ENCODE measurements around the gene DOCK4. TPM values are rescaled to one million over a fixed set of nuclear protein-coding genes. Genes with fewer than 3 reads are reported as not detected.

The DOCK4 gene
- total RNA-seq, 1 donor from 2014 or later: 32.2 TPM

DNA sequence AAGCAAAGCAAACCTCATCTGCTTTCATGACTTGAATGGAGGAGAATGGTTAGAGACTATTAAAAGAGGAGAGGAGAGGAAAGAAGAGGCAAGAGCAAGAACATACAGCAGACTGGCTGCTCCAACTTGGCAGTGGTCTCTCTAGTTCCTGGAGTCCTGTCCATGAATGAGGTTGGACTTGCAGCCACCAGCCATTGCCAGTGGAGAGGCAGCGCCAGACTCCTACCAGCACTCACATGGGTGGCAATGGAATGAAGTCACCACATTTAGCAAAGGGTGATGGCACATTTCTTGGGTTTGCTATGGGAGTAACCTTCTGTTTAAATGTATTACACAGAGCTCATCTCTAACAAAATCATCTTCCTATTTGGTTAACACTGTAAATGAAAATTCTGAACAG, 386.1 kb downstream of the DOCK4 start:
- Histone ChIP-seq H3K9ac (ENCODE audit: low read length) (no peak overlapping the region), H3K9me3 (ENCODE audit: insufficient read depth, low read depth, low read length) (no peaks in the 10 kb centered on the region), H4K20me1 (ENCODE audit: insufficient read depth, low read length) (no peaks in the 10 kb centered on the region), H2AFZ (ENCODE audit: low read depth, low read length) (no peak overlapping the region), H3K4me2 (ENCODE audit: low read length) (no peak overlapping the region), H3K27me3 (ENCODE audit: insufficient read depth, low read length) (no peaks in the 10 kb centered on the region), H3K4me1 (ENCODE audit: insufficient read depth, low read length) (no peaks in the 10 kb centered on the region), H3K79me2 (ENCODE audit: insufficient read depth, low read length) (no peaks in the 10 kb centered on the region), H3K36me3 (ENCODE audit: insufficient read depth, low read length) (no peaks in the 10 kb centered on the region), H3K27ac (ENCODE audit: low read depth, low read length) (no peak overlapping the region), H3K4me3 (ENCODE audit: insufficient read depth, low read depth, low read length) (no peak overlapping the region)
- H3K27me3 Mint-ChIP-seq (ENCODE audit: low read depth, unreplicated experiment): no peaks in the 10 kb centered on the region
- no peaks in the 10 kb centered on the region for H3K9me3 Mint-ChIP-seq (ENCODE audit: unreplicated experiment)
- H3K4me1 Mint-ChIP-seq (ENCODE audit: low read depth, unreplicated experiment): no peaks in the 10 kb centered on the region
- H3K4me3 Mint-ChIP-seq (ENCODE audit: unreplicated experiment): no peak overlapping the region
- TF ChIP-seq, protein P1, sequence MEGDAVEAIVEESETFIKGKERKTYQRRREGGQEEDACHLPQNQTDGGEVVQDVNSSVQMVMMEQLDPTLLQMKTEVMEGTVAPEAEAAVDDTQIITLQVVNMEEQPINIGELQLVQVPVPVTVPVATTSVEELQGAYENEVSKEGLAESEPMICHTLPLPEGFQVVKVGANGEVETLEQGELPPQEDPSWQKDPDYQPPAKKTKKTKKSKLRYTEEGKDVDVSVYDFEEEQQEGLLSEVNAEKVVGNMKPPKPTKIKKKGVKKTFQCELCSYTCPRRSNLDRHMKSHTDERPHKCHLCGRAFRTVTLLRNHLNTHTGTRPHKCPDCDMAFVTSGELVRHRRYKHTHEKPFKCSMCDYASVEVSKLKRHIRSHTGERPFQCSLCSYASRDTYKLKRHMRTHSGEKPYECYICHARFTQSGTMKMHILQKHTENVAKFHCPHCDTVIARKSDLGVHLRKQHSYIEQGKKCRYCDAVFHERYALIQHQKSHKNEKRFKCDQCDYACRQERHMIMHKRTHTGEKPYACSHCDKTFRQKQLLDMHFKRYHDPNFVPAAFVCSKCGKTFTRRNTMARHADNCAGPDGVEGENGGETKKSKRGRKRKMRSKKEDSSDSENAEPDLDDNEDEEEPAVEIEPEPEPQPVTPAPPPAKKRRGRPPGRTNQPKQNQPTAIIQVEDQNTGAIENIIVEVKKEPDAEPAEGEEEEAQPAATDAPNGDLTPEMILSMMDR (IDR thresholded peaks at IDR 0.05; ENCODE audit: insufficient read depth, low read depth, low read length): no peak
- no peak for TF ChIP-seq EZH2 (IDR thresholded peaks at IDR 0.05; ENCODE audit: insufficient read depth, low read length)
- FAIRE-seq: no peak
- DNase-seq (ENCODE audit: low read depth): no peak
- no peaks in the 10 kb centered on the region for H3K36me3 Mint-ChIP-seq (ENCODE audit: low read depth, unreplicated experiment)
- H3K27ac Mint-ChIP-seq (ENCODE audit: unreplicated experiment): no peak overlapping the region

DNA sequence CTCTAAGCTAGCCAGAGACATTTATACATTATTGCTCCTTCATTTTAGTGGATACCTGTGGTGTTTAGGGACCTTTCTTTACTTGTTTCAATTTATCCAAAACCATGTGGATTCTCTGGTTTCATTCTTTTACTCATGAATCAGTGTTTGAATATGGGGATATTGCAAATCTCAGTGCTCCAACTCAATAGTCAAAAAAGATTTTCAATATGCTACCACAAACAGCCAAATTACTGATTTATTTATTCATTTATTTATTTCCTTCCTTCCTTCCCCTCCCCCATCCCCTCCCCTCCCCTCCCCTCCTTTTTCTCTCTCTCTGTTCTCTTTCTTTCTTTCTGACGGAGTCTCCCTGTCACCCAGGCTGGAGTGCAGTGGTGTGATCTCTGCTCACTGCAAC, 390.8 kb downstream of the DOCK4 start:
- peaks cover 1% of the 10 kb centered on the region for H3K36me3 Mint-ChIP-seq (ENCODE audit: low read depth, unreplicated experiment)
- H3K79me2 ChIP-seq (ENCODE audit: insufficient read depth, low read length): no peaks in the 10 kb centered on the region

DNA sequence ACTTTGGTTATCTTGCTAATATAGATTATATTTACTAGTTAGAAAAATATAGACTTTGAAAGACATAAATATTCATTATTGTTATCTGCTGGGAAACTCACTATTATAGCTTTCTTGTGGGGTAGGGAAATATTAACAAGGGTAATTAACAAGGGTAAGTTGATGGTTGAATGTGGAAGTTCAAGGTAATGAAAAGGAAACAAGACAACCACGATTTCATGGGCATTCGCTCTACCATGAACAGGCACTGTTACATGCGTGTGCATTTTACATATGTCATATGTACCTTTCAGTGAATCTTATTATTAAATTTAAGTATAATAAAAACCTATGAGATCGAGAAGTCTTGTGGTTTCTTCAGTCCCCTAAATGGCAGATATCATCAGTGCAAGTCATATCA, 392.9 kb downstream of the DOCK4 start:
- DNase-seq (ENCODE audit: low read depth): no peak
- Mint-ChIP-seq H3K4me1 (ENCODE audit: low read depth, unreplicated experiment) (no peaks in the 10 kb centered on the region), H3K4me3 (ENCODE audit: unreplicated experiment) (no peak overlapping the region), H3K27ac (ENCODE audit: unreplicated experiment) (no peak overlapping the region), H3K9me3 (ENCODE audit: unreplicated experiment) (no peaks in the 10 kb centered on the region), H3K36me3 (ENCODE audit: low read depth, unreplicated experiment) (peaks cover 4% of the 10 kb centered on the region), H3K27me3 (ENCODE audit: low read depth, unreplicated experiment) (no peaks in the 10 kb centered on the region)
- Histone ChIP-seq H2AFZ (ENCODE audit: low read depth, low read length) (no peak overlapping the region), H3K4me3 (ENCODE audit: insufficient read depth, low read depth, low read length) (no peak overlapping the region), H3K4me1 (ENCODE audit: insufficient read depth, low read length) (no peaks in the 10 kb centered on the region), H3K79me2 (ENCODE audit: insufficient read depth, low read length) (no peaks in the 10 kb centered on the region), H3K4me2 (ENCODE audit: low read length) (no peak overlapping the region), H3K36me3 (ENCODE audit: insufficient read depth, low read length) (no peaks in the 10 kb centered on the region), H3K9ac (ENCODE audit: low read length) (no peak overlapping the region), H3K27ac (ENCODE audit: low read depth, low read length) (no peak overlapping the region), H4K20me1 (ENCODE audit: insufficient read depth, low read length) (no peaks in the 10 kb centered on the region), H3K27me3 (ENCODE audit: insufficient read depth, low read length) (no peaks in the 10 kb centered on the region), H3K9me3 (ENCODE audit: insufficient read depth, low read depth, low read length) (no peaks in the 10 kb centered on the region)
- FAIRE-seq: no peak
- TF ChIP-seq, protein P1 (IDR thresholded peaks at IDR 0.05; ENCODE audit: insufficient read depth, low read depth, low read length): no peak
- no peak for TF ChIP-seq EZH2 (IDR thresholded peaks at IDR 0.05; ENCODE audit: insufficient read depth, low read length)

More for the DNA sequence above, 390.8 kb downstream of the DOCK4 start:
- Histone ChIP-seq H3K4me2 (ENCODE audit: low read length) (no peak overlapping the region), H3K27me3 (ENCODE audit: insufficient read depth, low read length) (no peaks in the 10 kb centered on the region), H3K4me3 (ENCODE audit: insufficient read depth, low read depth, low read length) (no peak overlapping the region), H3K36me3 (ENCODE audit: insufficient read depth, low read length) (no peaks in the 10 kb centered on the region), H3K9me3 (ENCODE audit: insufficient read depth, low read depth, low read length) (no peaks in the 10 kb centered on the region), H2AFZ (ENCODE audit: low read depth, low read length) (no peak overlapping the region), H3K4me1 (ENCODE audit: insufficient read depth, low read length) (no peaks in the 10 kb centered on the region), H3K27ac (ENCODE audit: low read depth, low read length) (no peak overlapping the region), H4K20me1 (ENCODE audit: insufficient read depth, low read length) (no peaks in the 10 kb centered on the region), H3K9ac (ENCODE audit: low read length) (no peak overlapping the region)
- no peak for FAIRE-seq
- no peak for TF ChIP-seq EZH2 (IDR thresholded peaks at IDR 0.05; ENCODE audit: insufficient read depth, low read length)
- TF ChIP-seq, protein P1 (IDR thresholded peaks at IDR 0.05; ENCODE audit: insufficient read depth, low read depth, low read length): no peak
- DNase-seq (ENCODE audit: low read depth): no peak
- Mint-ChIP-seq H3K9me3 (ENCODE audit: unreplicated experiment) (no peaks in the 10 kb centered on the region), H3K4me1 (ENCODE audit: low read depth, unreplicated experiment) (no peaks in the 10 kb centered on the region), H3K27ac (ENCODE audit: unreplicated experiment) (no peak overlapping the region), H3K27me3 (ENCODE audit: low read depth, unreplicated experiment) (no peaks in the 10 kb centered on the region), H3K4me3 (ENCODE audit: unreplicated experiment) (no peak overlapping the region)
